ENCODE results near the gene DCTPP1.
A peak's percentile ranks its signal among the peaks of the same experiment; 100 is the strongest.

Gene DCTPP1

GRCh38 chr16:30380072-30380802, 49.6 kb downstream of the DCTPP1 start:
- DNase-seq, result no peak

DNA sequence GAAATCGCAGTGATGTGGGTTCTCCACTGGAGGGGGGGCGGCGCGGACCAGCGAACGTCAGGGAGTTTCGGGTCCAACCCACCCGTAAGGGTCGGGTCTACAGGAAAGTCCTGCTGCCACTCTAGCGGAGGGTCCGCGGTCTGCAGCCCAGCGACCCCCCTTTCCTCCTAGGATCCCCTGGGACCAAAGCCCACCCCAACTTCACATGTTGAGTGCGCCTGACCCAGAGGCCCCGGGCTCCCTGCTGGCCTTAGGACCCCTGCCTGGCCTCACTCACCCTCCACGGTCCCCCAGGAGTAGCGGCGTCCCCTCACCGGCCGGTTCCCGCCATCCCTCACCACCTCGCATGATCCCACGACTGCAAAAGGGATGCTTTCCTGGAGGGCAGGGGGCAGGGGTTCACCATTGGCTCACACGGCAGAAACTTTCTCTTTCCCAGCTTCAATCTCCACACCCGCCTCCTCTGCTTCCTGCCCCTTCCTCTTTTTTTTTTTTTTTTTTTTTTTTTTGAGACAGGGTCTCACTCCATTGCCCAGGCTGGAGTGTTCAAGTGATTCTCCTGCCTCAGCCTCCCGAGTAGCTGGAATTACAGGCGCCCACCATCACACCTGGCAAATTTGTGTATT, 50.6 kb downstream of the DCTPP1 start:
- no peak for DNase-seq

- peak; percentile 98 for DNase-seq
Observed at GRCh38 chr16:30378236-30379157, 51.3 kb downstream of the DCTPP1 start.

GRCh38 chr16:30377812-30378235, 52.0 kb downstream of the DCTPP1 start:
- DNase-seq, result peak; percentile 86

DNA sequence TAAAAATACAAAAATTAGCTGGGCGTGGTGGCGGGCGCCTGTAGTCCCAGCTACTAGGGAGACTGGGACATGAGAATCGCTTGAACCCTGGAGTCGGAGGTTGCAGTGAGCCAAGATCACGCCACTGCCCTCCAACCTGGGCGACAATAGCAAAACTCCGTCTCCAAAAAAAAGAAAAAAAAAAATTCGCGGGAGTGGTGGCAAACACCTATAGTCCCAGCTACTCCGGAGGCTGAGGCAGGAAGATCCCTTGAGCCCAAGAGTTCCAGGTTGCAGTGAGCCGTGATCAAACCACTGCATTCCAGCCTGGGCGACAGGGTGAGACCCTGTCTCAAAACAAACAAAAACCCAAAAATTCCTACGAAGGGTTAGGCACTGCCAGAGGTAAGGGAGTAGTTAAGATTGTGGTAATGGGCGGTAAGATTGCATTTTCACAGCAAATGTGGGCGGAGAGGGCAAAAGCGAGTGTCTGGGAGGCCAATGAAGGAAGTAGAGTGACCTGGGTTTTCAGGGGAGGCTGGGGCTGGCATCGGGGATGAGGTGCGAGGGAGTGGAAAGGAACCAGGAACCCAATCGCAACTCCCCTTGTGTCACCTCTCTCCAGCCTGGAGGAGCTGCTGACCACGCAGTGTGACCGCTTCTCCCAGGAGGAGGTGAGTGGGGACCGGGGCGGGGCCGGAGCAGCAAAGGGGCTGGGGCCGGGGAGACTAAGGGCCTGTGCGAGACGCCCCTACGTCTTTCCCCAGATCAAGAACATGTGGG, 52.6 kb downstream of the DCTPP1 start:
- DNase-seq, result no peak

GRCh38 chr16:30376461-30376902, 53.3 kb downstream of the DCTPP1 start:
- DNase-seq, result no peak

- DNase-seq, result no peak
Observed at GRCh38 chr16:30375864-30376263, 54.0 kb downstream of the DCTPP1 start.

- DNase-seq, result no peak
Observed at GRCh38 chr16:30374538-30374937, 55.3 kb downstream of the DCTPP1 start, which contains the start of gene MYL11. TSS of gene MYL11 (plus strand) at chr16:30374802. CDS start at chr16:30374858, 56 bp downstream.
